ACHN (cell line): ENCODE measurements around the gene VMA21.

ENCODE experiments used
- DNase-seq: peaks from one replicate; pipeline ENCODE4 v3.0.0-alpha.2; 2015
- in situ Hi-C: cut with HindIII; loops from 2 replicates; pipeline ENCODE4 v1.10.0; 2017; ENCODE audit warnings: low sequenced_read_pairs, low pct_ligation_motif_present, low pct_unique_long_range_greater_than_20kb

VMA21 gene

GRCh38 chrX:151458824-151459223 is 61.8 kb downstream of the VMA21 start:
- DNase-seq, result peak; percentile 38
- in situ Hi-C loops, result no loop called here
